Measurements from ENCODE around the gene PNPLA8. TPM values are rescaled to one million over a fixed set of nuclear protein-coding genes. Genes with fewer than 3 reads are reported as not detected.

PNPLA8 gene
- total RNA-seq, 1 donor from 2014 or later: 16.2 TPM

DNA sequence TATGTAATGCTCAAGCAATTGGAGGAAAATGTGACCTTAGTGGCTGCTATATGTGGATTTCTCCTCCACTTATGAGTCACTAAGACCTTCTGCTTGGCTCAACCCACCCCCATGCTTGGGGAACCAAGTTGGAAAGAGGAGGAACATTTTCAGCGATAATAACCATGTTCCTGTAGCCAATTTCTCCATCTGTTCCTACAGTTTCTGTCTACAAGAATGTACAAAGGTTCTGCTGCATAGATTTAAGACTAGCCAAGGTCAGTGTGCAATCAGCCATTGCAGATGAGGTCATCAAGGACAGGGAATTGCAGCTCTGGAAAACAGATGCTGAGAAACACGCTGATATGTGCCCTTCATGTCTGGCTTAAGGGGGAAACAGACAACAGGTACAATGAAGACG, 64.1 kb downstream of the PNPLA8 start:
- Histone ChIP-seq H3K27me3 (ENCODE audit: control insufficient read depth in 3 of 3, insufficient read depth in 3 of 3, low read length in 3 of 3) (peaks cover 11 to 27% (median 16%) of the 10 kb centered on the region in 3 donors), H3K4me1 (ENCODE audit: control insufficient read depth in 3 of 3, insufficient read depth in 3 of 3, low read length in 3 of 3) (no peaks in the 10 kb centered on the region), H3K36me3 (ENCODE audit: control insufficient read depth in 3 of 3, insufficient read depth in 3 of 3, low read length in 3 of 3) (no peaks in the 10 kb centered on the region), H3K27ac (ENCODE audit: low read depth, low read length) (no peak overlapping the region), H3K9ac (ENCODE audit: low read depth in 1 of 3, low read length in 3 of 3) (no peak overlapping the region), H3K9me3 (ENCODE audit: control insufficient read depth in 3 of 3, low read length in 3 of 3) (no peaks in the 10 kb centered on the region), H3K4me3 (ENCODE audit: low read length in 3 of 3) (no peak overlapping the region)

DNA sequence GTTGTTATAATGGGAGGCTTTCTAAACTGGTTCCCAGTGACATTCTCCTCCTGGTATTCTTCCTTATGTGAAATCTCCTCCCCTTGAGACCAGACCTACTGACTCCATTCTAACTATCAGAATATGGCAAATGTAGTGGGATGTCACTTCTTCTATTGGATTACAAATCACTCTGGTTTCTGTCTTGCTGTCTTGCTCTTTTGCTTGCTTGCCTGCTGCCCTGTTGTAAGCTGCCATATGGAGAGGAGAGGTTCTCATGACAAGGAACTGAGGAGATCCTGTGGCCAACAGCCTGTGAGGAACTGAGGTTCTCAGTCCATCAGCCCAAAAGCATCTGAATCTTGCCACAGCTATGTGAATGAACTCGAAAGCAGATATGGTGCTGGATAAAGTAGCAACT, 65.0 kb downstream of the PNPLA8 start:
- Histone ChIP-seq H3K27me3 (ENCODE audit: control insufficient read depth in 3 of 3, insufficient read depth in 3 of 3, low read length in 3 of 3) (peaks cover 13 to 30% (median 19%) of the 10 kb centered on the region in 3 donors), H3K4me1 (ENCODE audit: control insufficient read depth in 3 of 3, insufficient read depth in 3 of 3, low read length in 3 of 3) (no peaks in the 10 kb centered on the region), H3K4me3 (ENCODE audit: low read length in 3 of 3) (no peak overlapping the region), H3K9ac (ENCODE audit: low read depth in 1 of 3, low read length in 3 of 3) (no peak overlapping the region), H3K9me3 (ENCODE audit: control insufficient read depth in 3 of 3, low read length in 3 of 3) (no peaks in the 10 kb centered on the region), H3K27ac (ENCODE audit: low read depth, low read length) (no peak overlapping the region), H3K36me3 (ENCODE audit: control insufficient read depth in 3 of 3, insufficient read depth in 3 of 3, low read length in 3 of 3) (no peaks in the 10 kb centered on the region)

DNA sequence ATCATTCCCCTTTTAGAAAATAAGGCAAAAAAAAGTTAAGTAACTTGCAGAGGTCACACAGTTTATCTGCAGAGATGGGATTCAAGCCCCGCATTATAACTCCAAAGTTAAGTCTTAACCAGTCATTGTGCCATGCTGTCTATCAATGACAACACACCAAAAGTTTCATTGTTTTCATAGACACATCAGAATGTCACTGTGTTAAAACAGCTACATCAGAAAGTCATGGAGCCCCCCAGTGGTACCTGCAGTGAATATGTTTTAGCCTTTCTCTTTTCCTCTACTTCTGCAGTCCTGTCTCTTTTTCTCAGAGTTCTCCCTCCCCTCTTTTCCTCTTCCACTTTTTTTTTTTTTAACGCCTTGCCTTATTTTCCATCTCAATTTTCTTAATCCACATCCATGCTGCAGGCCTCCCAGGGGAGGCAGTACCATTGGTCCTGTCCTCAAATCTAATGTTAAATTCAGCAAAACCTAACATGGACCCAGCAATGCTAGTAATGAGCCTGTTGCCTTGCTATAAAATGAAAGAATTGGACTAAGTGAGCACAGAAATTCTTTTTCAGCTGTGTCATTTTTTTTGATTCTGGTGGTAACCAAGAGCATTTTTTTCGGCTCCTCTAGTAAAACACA, 65.9 kb downstream of the PNPLA8 start:
- H3K36me3 ChIP-seq (ENCODE audit: control insufficient read depth in 3 of 3, insufficient read depth in 3 of 3, low read length in 3 of 3): no peaks in the 10 kb centered on the region
- no peak overlapping the region for H3K27ac ChIP-seq (ENCODE audit: low read depth, low read length)
- H3K9me3 ChIP-seq (ENCODE audit: control insufficient read depth in 3 of 3, low read length in 3 of 3): no peaks in the 10 kb centered on the region
- no peak overlapping the region for H3K9ac ChIP-seq (ENCODE audit: low read depth in 1 of 3, low read length in 3 of 3)
- H3K4me3 ChIP-seq (ENCODE audit: low read length in 3 of 3): no peak overlapping the region
- H3K27me3 ChIP-seq (ENCODE audit: control insufficient read depth in 3 of 3, insufficient read depth in 3 of 3, low read length in 3 of 3): peaks cover 22 to 40% (median 28%) of the 10 kb centered on the region in 3 donors
- peaks cover 1 to 8% (median 6%) of the 10 kb centered on the region in 3 donors for H3K4me1 ChIP-seq (ENCODE audit: control insufficient read depth in 3 of 3, insufficient read depth in 3 of 3, low read length in 3 of 3)

DNA sequence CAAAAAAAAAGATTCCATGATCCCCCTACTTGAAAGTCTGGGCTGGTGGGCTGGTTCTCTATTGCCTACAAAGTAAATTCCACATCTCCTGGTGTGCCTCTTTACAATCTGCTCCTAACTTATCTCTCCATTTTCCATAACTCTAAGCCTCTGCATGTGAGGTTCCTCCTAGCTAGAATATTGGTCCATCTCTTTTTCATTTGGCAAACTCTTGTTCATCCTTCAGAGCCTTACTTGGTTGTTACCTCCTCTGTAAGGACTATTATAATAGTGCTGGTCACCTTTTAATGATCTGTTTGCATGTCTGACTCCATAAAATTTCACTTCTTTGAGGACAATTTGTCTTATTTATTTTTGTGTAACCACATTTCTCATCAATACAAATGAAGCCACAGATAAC, 68.1 kb downstream of the PNPLA8 start:
- H3K9me3 ChIP-seq (ENCODE audit: control insufficient read depth in 3 of 3, low read length in 3 of 3): no peaks in the 10 kb centered on the region
- no peak overlapping the region for H3K9ac ChIP-seq (ENCODE audit: low read depth in 1 of 3, low read length in 3 of 3)
- no peak overlapping the region for H3K27ac ChIP-seq (ENCODE audit: low read depth, low read length)
- H3K4me3 ChIP-seq (ENCODE audit: low read length in 3 of 3): no peak overlapping the region
- H3K27me3 ChIP-seq (ENCODE audit: control insufficient read depth in 3 of 3, insufficient read depth in 3 of 3, low read length in 3 of 3): peaks cover 34 to 58% (median 42%) of the 10 kb centered on the region in 3 donors
- H3K4me1 ChIP-seq (ENCODE audit: control insufficient read depth in 3 of 3, insufficient read depth in 3 of 3, low read length in 3 of 3): peaks cover 5 to 12% (median 10%) of the 10 kb centered on the region in 3 donors
- no peaks in the 10 kb centered on the region for H3K36me3 ChIP-seq (ENCODE audit: control insufficient read depth in 3 of 3, insufficient read depth in 3 of 3, low read length in 3 of 3)

DNA sequence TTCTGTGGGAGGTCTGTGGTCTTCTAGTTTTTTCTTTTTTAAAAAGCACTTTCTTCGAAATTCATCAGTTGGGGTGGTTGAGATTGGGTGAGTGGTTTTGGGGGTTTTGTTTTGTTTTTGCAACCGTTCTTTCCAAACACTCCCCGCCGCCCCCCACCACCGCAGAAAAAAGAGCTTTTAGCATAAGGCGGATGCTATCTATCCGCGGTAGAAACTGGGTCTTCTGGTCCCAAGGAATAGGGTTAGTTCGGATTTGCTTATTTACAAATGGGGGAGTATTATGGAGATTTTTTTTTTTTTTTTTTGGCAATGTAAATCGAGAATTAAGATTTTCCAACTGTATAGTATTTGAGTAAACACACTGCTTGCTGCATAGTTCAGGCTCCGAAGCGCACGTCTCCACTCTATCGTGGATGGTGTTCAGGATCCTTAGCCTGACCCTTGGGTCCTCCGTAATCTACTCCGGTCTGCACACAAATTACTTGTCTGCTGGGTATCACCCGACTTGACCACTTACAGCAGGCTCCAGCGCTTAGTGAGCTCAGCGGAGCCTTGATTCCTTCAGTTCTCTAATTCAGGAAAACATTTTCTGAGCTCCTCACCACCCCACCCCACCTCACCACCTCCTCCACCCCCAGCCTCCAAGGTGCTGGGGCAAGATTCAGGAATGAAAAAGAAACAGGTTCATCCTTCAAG, 68.9 kb downstream of the PNPLA8 start:
- Histone ChIP-seq H3K27ac (ENCODE audit: low read depth, low read length) (no peak overlapping the region), H3K9me3 (ENCODE audit: control insufficient read depth in 3 of 3, low read length in 3 of 3) (no peaks in the 10 kb centered on the region), H3K4me3 (ENCODE audit: low read length in 3 of 3) (peak overlapping the region in 1 of 3 donors; percentile 38), H3K27me3 (ENCODE audit: control insufficient read depth in 3 of 3, insufficient read depth in 3 of 3, low read length in 3 of 3) (peaks cover 34 to 64% (median 42%) of the 10 kb centered on the region in 3 donors), H3K9ac (ENCODE audit: low read depth in 1 of 3, low read length in 3 of 3) (no peak overlapping the region), H3K36me3 (ENCODE audit: control insufficient read depth in 3 of 3, insufficient read depth in 3 of 3, low read length in 3 of 3) (no peaks in the 10 kb centered on the region), H3K4me1 (ENCODE audit: control insufficient read depth in 3 of 3, insufficient read depth in 3 of 3, low read length in 3 of 3) (peaks cover 5 to 12% (median 10%) of the 10 kb centered on the region in 3 donors)

DNA sequence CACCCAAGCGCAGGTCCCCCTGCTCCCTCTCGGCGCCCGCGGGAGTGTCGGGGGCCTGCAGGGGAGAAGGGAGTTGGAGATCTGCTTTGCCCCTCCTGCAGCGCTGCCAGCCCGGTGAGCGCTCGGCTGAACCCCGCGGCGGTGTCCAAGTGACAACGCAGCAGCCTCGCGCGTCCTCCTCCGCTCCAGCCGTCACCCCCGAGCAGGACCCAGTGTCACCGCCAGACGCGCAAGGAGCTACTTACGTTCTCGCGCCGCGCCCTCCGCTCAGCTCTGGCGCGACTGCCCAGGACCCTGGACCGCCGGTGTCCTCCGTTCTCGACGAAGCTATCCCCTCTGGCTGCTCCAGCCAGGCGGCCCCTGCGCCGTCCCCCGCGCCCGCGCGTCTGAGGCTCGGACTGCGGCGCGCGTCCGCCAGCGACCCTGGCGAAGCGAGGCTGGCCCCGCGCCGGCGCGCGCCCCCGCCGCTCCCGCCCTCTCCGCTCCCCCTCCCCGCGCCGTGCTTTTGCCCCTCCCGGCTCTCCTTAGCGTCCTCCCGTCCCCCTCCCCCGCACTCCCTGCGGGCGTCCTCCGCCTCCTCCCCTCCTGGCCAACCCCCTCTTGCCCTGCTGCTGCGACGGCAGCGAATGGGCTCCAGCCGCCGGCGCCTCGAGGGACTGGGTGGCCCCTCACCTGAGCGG, 69.8 kb downstream of the PNPLA8 start, which contains the start of gene NRCAM:
TSS of gene NRCAM (minus strand) at position 439 of the 680 bp plus-strand sequence. CDS start 216,372 bp downstream, outside the sequence.
- Histone ChIP-seq H3K36me3 (ENCODE audit: control insufficient read depth in 3 of 3, insufficient read depth in 3 of 3, low read length in 3 of 3) (no peaks in the 10 kb centered on the region), H3K4me1 (ENCODE audit: control insufficient read depth in 3 of 3, insufficient read depth in 3 of 3, low read length in 3 of 3) (peaks cover 5 to 12% (median 10%) of the 10 kb centered on the region in 3 donors), H3K27ac (ENCODE audit: low read depth, low read length) (no peak within 1 kb of the TSS), H3K9me3 (ENCODE audit: control insufficient read depth in 3 of 3, low read length in 3 of 3) (no peaks in the 10 kb centered on the region), H3K9ac (ENCODE audit: low read depth in 1 of 3, low read length in 3 of 3) (peak within 1 kb of the TSS in 2 of 3 donors; percentile 20 to 25), H3K4me3 (ENCODE audit: low read length in 3 of 3) (peak within 1 kb of the TSS; percentile 63 to 67 (median 64)), H3K27me3 (ENCODE audit: control insufficient read depth in 3 of 3, insufficient read depth in 3 of 3, low read length in 3 of 3) (peaks cover 34 to 63% (median 42%) of the 10 kb centered on the region in 3 donors)

DNA sequence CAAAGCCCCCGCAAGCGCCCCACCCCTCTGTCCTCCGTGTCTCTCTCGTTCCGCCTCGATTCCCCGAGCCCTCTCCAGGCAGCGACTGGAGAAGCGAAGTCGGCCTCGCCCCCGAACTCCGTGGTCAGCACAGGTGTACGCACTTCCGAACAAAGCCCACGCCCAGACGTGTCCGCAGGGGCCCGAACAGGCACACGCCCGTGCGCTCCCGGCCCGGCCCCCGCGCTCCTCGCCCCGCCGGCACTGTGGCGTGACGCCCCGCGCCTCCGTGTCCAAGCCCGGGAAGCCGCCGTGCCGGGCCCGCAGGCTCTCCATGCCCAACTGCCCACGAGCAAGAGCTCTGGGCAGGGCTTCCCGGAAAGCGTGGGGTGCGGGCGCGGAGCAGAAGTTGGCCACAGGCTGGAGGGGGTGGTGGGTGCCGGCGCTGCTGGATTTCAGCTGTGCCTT, 70.4 kb downstream of the PNPLA8 start:
- peaks cover 5 to 12% (median 10%) of the 10 kb centered on the region in 3 donors for H3K4me1 ChIP-seq (ENCODE audit: control insufficient read depth in 3 of 3, insufficient read depth in 3 of 3, low read length in 3 of 3)
- no peaks in the 10 kb centered on the region for H3K9me3 ChIP-seq (ENCODE audit: control insufficient read depth in 3 of 3, low read length in 3 of 3)
- H3K36me3 ChIP-seq (ENCODE audit: control insufficient read depth in 3 of 3, insufficient read depth in 3 of 3, low read length in 3 of 3): no peaks in the 10 kb centered on the region
- H3K9ac ChIP-seq (ENCODE audit: low read depth in 1 of 3, low read length in 3 of 3): peak overlapping the region in 1 of 3 donors; percentile 25
- peak overlapping the region; percentile 63 to 67 (median 64) for H3K4me3 ChIP-seq (ENCODE audit: low read length in 3 of 3)
- H3K27me3 ChIP-seq (ENCODE audit: control insufficient read depth in 3 of 3, insufficient read depth in 3 of 3, low read length in 3 of 3): peaks cover 34 to 57% (median 42%) of the 10 kb centered on the region in 3 donors
- no peak overlapping the region for H3K27ac ChIP-seq (ENCODE audit: low read depth, low read length)

DNA sequence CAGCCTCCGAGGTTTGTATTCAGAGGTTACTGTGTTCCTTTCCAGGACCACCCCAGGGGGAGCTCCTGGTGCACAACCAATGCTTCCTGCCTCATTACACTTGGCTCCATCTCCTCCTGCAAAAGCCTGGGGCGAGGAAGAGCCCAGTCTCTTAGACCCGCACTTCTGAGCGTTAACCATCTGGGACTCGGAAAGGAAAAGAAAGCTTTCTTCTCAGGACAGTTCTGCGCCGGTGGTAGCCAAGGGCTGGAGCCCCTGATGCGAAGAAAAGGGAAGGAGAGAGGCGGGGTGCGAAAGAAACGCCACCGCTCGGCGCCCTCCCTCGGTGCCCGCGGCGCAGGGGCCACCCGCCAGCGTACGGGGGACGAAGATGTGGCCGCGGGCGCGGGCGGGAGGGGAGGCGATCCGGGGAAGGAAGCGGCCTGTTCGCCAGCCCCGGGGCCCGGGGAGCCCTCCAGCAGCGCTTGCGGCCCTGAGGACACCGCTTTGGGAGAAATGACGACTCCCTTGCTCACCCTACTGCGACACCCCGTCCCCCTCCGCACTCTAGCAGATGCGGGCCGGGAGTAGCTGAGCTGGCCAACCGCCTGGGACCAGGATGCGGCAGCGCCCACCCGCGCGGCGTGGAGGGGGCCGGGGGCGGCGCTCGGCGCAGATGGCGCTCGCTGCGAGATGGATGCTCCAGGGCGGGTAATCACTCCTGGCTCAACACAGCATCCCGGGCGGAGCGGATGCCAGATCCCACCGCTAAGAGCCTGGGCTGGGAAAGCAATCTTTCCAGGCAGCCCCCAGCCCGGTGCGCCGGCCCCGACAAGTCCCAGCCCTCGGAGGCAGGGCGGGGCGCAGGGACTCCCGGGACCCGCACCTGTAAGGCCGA, 71.0 kb downstream of the PNPLA8 start:
- Histone ChIP-seq H3K9ac (ENCODE audit: low read depth in 1 of 3, low read length in 3 of 3) (peak overlapping the region in 1 of 3 donors; percentile 25), H3K9me3 (ENCODE audit: control insufficient read depth in 3 of 3, low read length in 3 of 3) (no peaks in the 10 kb centered on the region), H3K36me3 (ENCODE audit: control insufficient read depth in 3 of 3, insufficient read depth in 3 of 3, low read length in 3 of 3) (no peaks in the 10 kb centered on the region), H3K27ac (ENCODE audit: low read depth, low read length) (no peak overlapping the region), H3K4me3 (ENCODE audit: low read length in 3 of 3) (peak overlapping the region; percentile 43 to 64 (median 58)), H3K27me3 (ENCODE audit: control insufficient read depth in 3 of 3, insufficient read depth in 3 of 3, low read length in 3 of 3) (peaks cover 34 to 57% (median 42%) of the 10 kb centered on the region in 3 donors), H3K4me1 (ENCODE audit: control insufficient read depth in 3 of 3, insufficient read depth in 3 of 3, low read length in 3 of 3) (peaks cover 5 to 12% (median 10%) of the 10 kb centered on the region in 3 donors)

DNA sequence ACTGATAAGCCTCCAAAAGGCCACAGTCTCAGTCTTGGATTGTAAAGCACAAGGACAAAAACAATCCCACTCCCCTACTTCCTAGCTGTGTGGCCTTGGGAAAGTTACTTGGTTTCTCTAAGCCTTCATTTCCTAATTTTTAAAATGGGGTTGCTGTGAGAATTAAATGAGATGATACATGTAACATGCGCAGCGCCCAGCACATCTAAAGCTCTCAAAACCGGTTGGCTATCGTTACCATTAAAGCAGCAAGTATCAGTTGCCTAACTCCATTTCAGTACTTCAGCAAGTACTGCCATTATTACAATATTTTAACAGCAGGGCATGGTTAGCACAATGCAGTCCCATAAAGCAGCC, 71.6 kb downstream of the PNPLA8 start:
- peaks cover 5 to 12% (median 10%) of the 10 kb centered on the region in 3 donors for H3K4me1 ChIP-seq (ENCODE audit: control insufficient read depth in 3 of 3, insufficient read depth in 3 of 3, low read length in 3 of 3)
- peak overlapping the region in 2 of 3 donors; percentile 40 to 58 for H3K4me3 ChIP-seq (ENCODE audit: low read length in 3 of 3)
- H3K9ac ChIP-seq (ENCODE audit: low read depth in 1 of 3, low read length in 3 of 3): no peak overlapping the region
- H3K36me3 ChIP-seq (ENCODE audit: control insufficient read depth in 3 of 3, insufficient read depth in 3 of 3, low read length in 3 of 3): no peaks in the 10 kb centered on the region
- H3K27ac ChIP-seq (ENCODE audit: low read depth, low read length): no peak overlapping the region
- H3K27me3 ChIP-seq (ENCODE audit: control insufficient read depth in 3 of 3, insufficient read depth in 3 of 3, low read length in 3 of 3): peaks cover 34 to 54% (median 42%) of the 10 kb centered on the region in 3 donors
- no peaks in the 10 kb centered on the region for H3K9me3 ChIP-seq (ENCODE audit: control insufficient read depth in 3 of 3, low read length in 3 of 3)
